Gastrocnemius medialis (tissue), 4 donors: Measurements from ENCODE around the gene GFOD1. TPM values are rescaled to one million over a fixed set of nuclear protein-coding genes. Genes with fewer than 3 reads are reported as not detected.

Experiments used
- ATAC-seq, 2 donors: fragments of 150-250 bp; one replicate each; pipeline ENCODE4 v1.9.1; 2016
- DNase-seq, 2 donors: peaks; one replicate each; pipeline ENCODE4 v3.0.0-alpha.2; 2019
- H3K27ac ChIP-seq, 4 donors: fragments of 200-600 bp; sonication (generic); 1 replicate in 1 of 4; 2 replicates in 3 of 4; pipeline ENCODE4 v1.5.1; 2016 to 2018; ENCODE audit warnings: mild to moderate bottlenecking in 2 of 4, moderate library complexity in 1 of 4
- H3K27me3 ChIP-seq, 3 donors: fragments of 200-600 bp; sonication (generic) in 2 of 3; 1 replicate in 1 of 3; 2 replicates in 2 of 3; pipeline versions ENCODE4 v1.5.1 to v1.6.0; 2016 to 2019; ENCODE audit warnings: mild to moderate bottlenecking in 1 of 3, moderate library complexity in 1 of 3
- H3K36me3 ChIP-seq, 2 donors: fragments of 200-600 bp; sonication (generic) in 1 of 2; one replicate each; pipeline ENCODE4 v1.5.1; 2017 to 2018
- H3K4me1 ChIP-seq, 2 donors: fragments of 200-600 bp; sonication (generic) in 1 of 2; one replicate each; pipeline ENCODE4 v1.5.1; 2016 to 2017; ENCODE audit warnings: mild to moderate bottlenecking in 2 of 2
- H3K4me3 ChIP-seq, 4 donors: fragments of 200-600 bp; sonication (generic) in 3 of 4; 1 replicate in 1 of 4; 2 replicates in 3 of 4; pipeline ENCODE4 v1.5.1; 2016 to 2019; ENCODE audit warnings: mild to moderate bottlenecking in 2 of 4
- H3K9me3 ChIP-seq, 3 donors: fragments of 200-600 bp; sonication (generic) in 2 of 3; 1 replicate in 1 of 3; 2 replicates in 2 of 3; pipeline ENCODE4 v1.5.1; 2016 to 2019
- CTCF ChIP-seq, 5 experiments: fragments of 450-650 bp in 3 of 5; fragments of 200-600 bp in 2 of 5; sonication (generic) in 2 of 5; IDR thresholded peaks in 4 of 5; conservative IDR thresholded peaks in 1 of 5; 1 replicate in 4 of 5; 2 replicates in 1 of 5; pipeline ENCODE4 v1.5.1; 2016 to 2019; ENCODE audit warnings: antibody characterized with exemption in 5 of 5, mild to moderate bottlenecking in 3 of 5, moderate library complexity in 3 of 5
- POLR2A ChIP-seq, 2 donors: fragments of 450-650 bp; IDR thresholded peaks; one replicate each; pipeline ENCODE4 v1.6.1; 2017; ENCODE audit warnings: antibody characterized with exemption in 2 of 2, mild to moderate bottlenecking in 2 of 2, moderate library complexity in 2 of 2
- in situ Hi-C, 4 donors: fragments of 200-750 bp; cut with MboI; loops; one replicate each; pipeline versions ENCODE4 v1.15.0 to v1.8.0; 2017; ENCODE audit warnings: low sequenced_read_pairs in 4 of 4
- intact Hi-C: fragments of 100-400 bp; cut with DNase I; formaldehyde crosslinking; loops from one replicate; pipeline ENCODE4 v1.15.1; 2023; ENCODE audit warnings: low total_unique reads
- total RNA-seq, 4 donors: library from RNA; depleted of rRNA; stranded (reverse); fragments of >200 nt; gene quantifications; one replicate each; pipeline versions ENCODE4 v1.1.0 to v1.2.3, GENCODE V29; 2016

The GFOD1 gene
- total RNA-seq, 4 donors from 2014 or later, result 9.0 to 31.8 (median 16.9) TPM

- H3K36me3 ChIP-seq, result no peaks in the 10 kb centered on the region
- H3K9me3 ChIP-seq, result no peaks in the 10 kb centered on the region
- DNase-seq, result no peak
- H3K27ac ChIP-seq, result peak overlapping the region; percentile 63 to 78 (median 70)
- intact Hi-C loops, result loop anchor here (2.0 to 5.0 kb wide), 2 partner anchors 75 to 160 kb away; partner anchors contain the start of genes GFOD1 and SIRT5
- peaks cover 74 to 76% of the 10 kb centered on the region in 2 donors for H3K4me1 ChIP-seq
- no peak for ATAC-seq
- no peak overlapping the region for H3K4me3 ChIP-seq
- TF ChIP-seq POLR2A (IDR thresholded peaks at IDR 0.05) (no peak), CTCF (IDR thresholded peaks at IDR 0.05 in 4 of 5, conservative IDR thresholded peaks at IDR 0.05 in 1 of 5) (no peak)
- in situ Hi-C loops, result loop anchor here in 1 of 4 donors (25.0 kb wide), 1 partner anchor 125 kb away; no protein-coding TSS in a partner anchor
- no peaks in the 10 kb centered on the region for H3K27me3 ChIP-seq
Observed at GRCh38 chr6:13412211-13412610, 75.2 kb downstream of the GFOD1 start.

- Histone ChIP-seq H3K27ac (peak overlapping the region; percentile 31 to 78 (median 64)), H3K4me3 (no peak overlapping the region), H3K27me3 (no peaks in the 10 kb centered on the region), H3K4me1 (peaks cover 82 to 83% of the 10 kb centered on the region in 2 donors), H3K36me3 (no peaks in the 10 kb centered on the region), H3K9me3 (no peaks in the 10 kb centered on the region)
- no peak for DNase-seq
- TF ChIP-seq CTCF (IDR thresholded peaks at IDR 0.05 in 4 of 5, conservative IDR thresholded peaks at IDR 0.05 in 1 of 5) (no peak), POLR2A (IDR thresholded peaks at IDR 0.05) (no peak)
- ATAC-seq, result no peak
- intact Hi-C loops, result loop anchor here (5.0 kb wide), 1 partner anchor 161 kb away; the partner anchor contains the start of gene SIRT5
- in situ Hi-C loops, result loop anchor here in 1 of 4 donors (25.0 kb wide), 1 partner anchor 126 kb away; no protein-coding TSS in a partner anchor
Observed at GRCh38 chr6:13411484-13411883, 75.9 kb downstream of the GFOD1 start.

GRCh38 chr6:13409991-13410390 lies 77.4 kb downstream of the GFOD1 start:
- Histone ChIP-seq H3K4me3 (no peak overlapping the region), H3K36me3 (no peaks in the 10 kb centered on the region), H3K9me3 (no peaks in the 10 kb centered on the region), H3K4me1 (peaks cover 94 to 96% of the 10 kb centered on the region in 2 donors), H3K27ac (peak overlapping the region in 3 of 4 donors; percentile 6 to 65 (median 52)), H3K27me3 (no peaks in the 10 kb centered on the region)
- in situ Hi-C loops, result loop anchor here in 1 of 4 donors (25.0 kb wide), 1 partner anchor 127 kb away; no protein-coding TSS in a partner anchor
- TF ChIP-seq CTCF (IDR thresholded peaks at IDR 0.05 in 4 of 5, conservative IDR thresholded peaks at IDR 0.05 in 1 of 5) (no peak), POLR2A (IDR thresholded peaks at IDR 0.05) (no peak)
- no peak for DNase-seq
- ATAC-seq, result no peak
- intact Hi-C loops, result loop anchor here (5.0 kb wide), 1 partner anchor 162 kb away; the partner anchor contains the start of gene SIRT5

DNA sequence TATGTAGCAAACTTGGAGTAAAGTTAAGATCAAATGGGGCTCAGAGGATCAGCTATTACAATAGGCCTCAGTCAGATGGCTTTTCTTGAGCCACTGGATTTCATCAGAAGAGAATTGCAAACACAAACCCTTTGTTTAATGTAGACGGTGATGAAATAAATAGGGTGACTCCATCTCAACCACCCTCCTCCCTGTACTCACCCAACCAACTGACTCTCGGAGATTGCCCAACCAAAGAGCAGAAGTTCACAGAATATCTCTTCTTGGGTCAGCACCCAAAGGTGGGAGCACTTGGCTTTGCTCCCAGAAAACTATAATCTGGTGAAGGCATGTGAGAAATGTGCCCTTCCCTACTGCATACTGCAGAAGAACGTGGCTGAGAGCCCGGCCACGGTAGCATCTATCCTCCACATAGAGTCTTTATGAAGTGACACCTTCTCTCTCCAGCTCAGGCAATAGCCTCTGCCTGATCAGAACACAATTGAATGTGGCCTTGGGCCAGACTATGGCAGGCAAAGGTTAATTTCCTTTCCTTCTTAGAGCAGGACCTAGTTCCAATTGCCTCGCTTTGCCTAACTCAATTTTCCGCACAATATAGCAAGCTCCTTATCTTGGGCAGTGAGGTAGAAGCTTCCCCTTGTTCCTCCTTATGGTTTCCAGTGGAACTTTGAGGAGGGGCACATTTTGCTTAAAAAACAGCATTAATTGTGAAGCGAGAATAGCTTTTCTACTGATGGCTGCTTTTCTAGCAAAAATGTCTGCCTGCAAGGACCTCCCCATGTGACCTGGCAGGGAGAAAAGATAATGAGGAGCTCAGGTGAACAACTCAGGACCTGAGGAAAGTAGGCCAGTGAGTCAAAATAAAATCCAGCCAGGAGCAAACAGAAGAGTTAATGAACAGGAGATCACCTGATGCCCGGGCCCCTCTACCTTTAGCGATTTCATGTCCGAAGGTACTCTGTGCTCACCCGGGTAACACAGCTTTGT lies 79.4 kb downstream of the GFOD1 start:
- Histone ChIP-seq H3K4me1 (peaks cover 91 to 95% of the 10 kb centered on the region in 2 donors), H3K4me3 (no peak overlapping the region), H3K9me3 (no peaks in the 10 kb centered on the region), H3K27ac (peak overlapping the region; percentile 75 to 90 (median 78)), H3K36me3 (no peaks in the 10 kb centered on the region), H3K27me3 (no peaks in the 10 kb centered on the region)
- TF ChIP-seq CTCF (IDR thresholded peaks at IDR 0.05 in 4 of 5, conservative IDR thresholded peaks at IDR 0.05 in 1 of 5) (no peak), POLR2A (IDR thresholded peaks at IDR 0.05) (no peak)
- in situ Hi-C loops, result loop anchor here in 1 of 4 donors (25.0 kb wide), 1 partner anchor 129 kb away; no protein-coding TSS in a partner anchor
- ATAC-seq (peak; percentile 5 to 56), DNase-seq (no peak)
- intact Hi-C loops, result no loop called here
